GM19025 (cell line): Measurements from ENCODE around the gene SCN4A.

ENCODE experiments used
- ATAC-seq: cut with Tn5 transposase; IDR thresholded peaks from one replicate; pipeline ENCODE4 v1.9.1; 2021; ENCODE audit warnings: mild to moderate bottlenecking, low read depth, moderate library complexity; ENCODE audit not compliant: unreplicated experiment

The SCN4A gene

GRCh38 chr17:64002658-64003525 is 30.2 kb upstream of the SCN4A start:
- ATAC-seq = no peak

- ATAC-seq = no peak
Measured at GRCh38 chr17:64001763-64002529, 29.2 kb upstream of the SCN4A start.

GRCh38 chr17:64001091-64001579 is 28.4 kb upstream of the SCN4A start:
- ATAC-seq = no peak

- no peak for ATAC-seq
Measured at GRCh38 chr17:63999680-64000531, 27.2 kb upstream of the SCN4A start.

GRCh38 chr17:63998721-63999679 is 26.3 kb upstream of the SCN4A start:
- no peak for ATAC-seq

GRCh38 chr17:63998050-63998720 is 25.5 kb upstream of the SCN4A start, which contains the start of gene PRR29:
Gene PRR29 (plus strand): TSS chr17:63998351. CDS start chr17:63998365, 14 bp downstream.
- peak; percentile 57 for ATAC-seq

GRCh38 chr17:63997341-63998048 is 24.8 kb upstream of the SCN4A start:
- no peak for ATAC-seq

GRCh38 chr17:63996430-63997182 is 23.9 kb upstream of the SCN4A start:
- ATAC-seq = no peak

- ATAC-seq = no peak
Measured at GRCh38 chr17:63995626-63996025, 22.9 kb upstream of the SCN4A start.

GRCh38 chr17:63993368-63993985 is 20.8 kb upstream of the SCN4A start:
- no peak for ATAC-seq

- no peak for ATAC-seq
Measured at GRCh38 chr17:63991611-63992010, 18.9 kb upstream of the SCN4A start.

GRCh38 chr17:63989622-63990345 is 17.1 kb upstream of the SCN4A start:
- no peak for ATAC-seq

- no peak for ATAC-seq
Measured at GRCh38 chr17:63988741-63989621, 16.3 kb upstream of the SCN4A start.

GRCh38 chr17:63988127-63988478 is 15.4 kb upstream of the SCN4A start:
- ATAC-seq = no peak
